ENCODE results near the gene LARP6.
"Not testable (repeated sequence)": the region's sequence is repeated elsewhere in the genome, so short reads cannot be mapped to it uniquely, and the experiment has no call there.

The LARP6 gene

GRCh38 chr15:70858614-70859321 is 4.8 kb upstream of the LARP6 start:
- H3K18ac ChIP-seq (ENCODE audit: low read length); H2BK5ac ChIP-seq (ENCODE audit: low read length); H3K36me3 ChIP-seq (replicated peaks in 1 of 2; ENCODE audit: control insufficient read depth in 2 of 2, insufficient read depth in 2 of 2, low read length in 2 of 2); H2BK120ac ChIP-seq (ENCODE audit: low read depth, low read length); DNase-seq (ENCODE audit: low spot score); H3K4me1 ChIP-seq (ENCODE audit: control insufficient read depth in 2 of 2, insufficient read depth in 1 of 2, low read depth in 1 of 2, low read length in 2 of 2); H3K9me3 ChIP-seq (replicated peaks in 1 of 2; ENCODE audit: control insufficient read depth in 2 of 2, insufficient read depth in 1 of 2, low read depth in 1 of 2, low read length in 2 of 2); H2AFZ ChIP-seq (ENCODE audit: low read length); H3K23ac ChIP-seq (ENCODE audit: low read depth, low read length, poor library complexity); H2BK12ac ChIP-seq (ENCODE audit: low read length); H3K9ac ChIP-seq (ENCODE audit: low read depth, low read length, poor library complexity); H3K14ac ChIP-seq (ENCODE audit: low read length); H3K4me2 ChIP-seq (ENCODE audit: insufficient read depth, low read length, poor library complexity, severe bottlenecking); H3K27ac ChIP-seq (replicated peaks; ENCODE audit: low read length); H3K79me1 ChIP-seq (ENCODE audit: low read depth, low read length); H4K8ac ChIP-seq (ENCODE audit: low read depth, low read length); H2AK5ac ChIP-seq (ENCODE audit: low read depth, low read length); H3K4ac ChIP-seq (ENCODE audit: low read length); H4K91ac ChIP-seq (ENCODE audit: low read depth, low read length, poor library complexity); H3K4me3 ChIP-seq (ENCODE audit: low read length in 2 of 2); H2BK15ac ChIP-seq (ENCODE audit: low read length): not testable (repeated sequence)
- H3K27me3 ChIP-seq (ENCODE audit: control insufficient read depth in 3 of 3, insufficient read depth in 3 of 3, low read depth in 1 of 3, low read length in 3 of 3), result peaks cover 0 to 19% (median 0%) of the 10 kb centered on the region in 3 experiments
- WGBS, 2 donors (ENCODE audit: extremely low coverage in 2 of 2, insufficient read length in 2 of 2, insufficient replicate concordance in 1 of 2), result no CpG with 5 or more reads among the region's 9 CpGs

- H2BK120ac ChIP-seq (ENCODE audit: low read depth, low read length), result no peak overlapping the region
- H3K9me3 ChIP-seq (replicated peaks in 1 of 2; ENCODE audit: control insufficient read depth in 2 of 2, insufficient read depth in 1 of 2, low read depth in 1 of 2, low read length in 2 of 2), result no peaks in the 10 kb centered on the region
- H4K8ac ChIP-seq (ENCODE audit: low read depth, low read length), result no peak overlapping the region
- no peak overlapping the region for H3K14ac ChIP-seq (ENCODE audit: low read length)
- no peak overlapping the region for H3K4me3 ChIP-seq (ENCODE audit: low read length in 2 of 2)
- no peak overlapping the region for H3K4ac ChIP-seq (ENCODE audit: low read length)
- no peak overlapping the region for H3K9ac ChIP-seq (ENCODE audit: low read depth, low read length, poor library complexity)
- H3K79me1 ChIP-seq (ENCODE audit: low read depth, low read length), result no peaks in the 10 kb centered on the region
- no peak overlapping the region for H2AK5ac ChIP-seq (ENCODE audit: low read depth, low read length)
- H3K27me3 ChIP-seq (ENCODE audit: control insufficient read depth in 3 of 3, insufficient read depth in 3 of 3, low read depth in 1 of 3, low read length in 3 of 3), result peaks cover 0 to 19% (median 0%) of the 10 kb centered on the region in 3 experiments
- no peak overlapping the region for H3K18ac ChIP-seq (ENCODE audit: low read length)
- no peak for DNase-seq (ENCODE audit: low spot score)
- H3K27ac ChIP-seq (replicated peaks; ENCODE audit: low read length), result no peak overlapping the region
- H2BK15ac ChIP-seq (ENCODE audit: low read length), result no peak overlapping the region
- H3K4me2 ChIP-seq (ENCODE audit: insufficient read depth, low read length, poor library complexity, severe bottlenecking), result no peak overlapping the region
- no peak overlapping the region for H2AFZ ChIP-seq (ENCODE audit: low read length)
- H2BK5ac ChIP-seq (ENCODE audit: low read length), result no peak overlapping the region
- no CpG with 5 or more reads among the region's 3 CpGs for WGBS, 2 donors (ENCODE audit: extremely low coverage in 2 of 2, insufficient read length in 2 of 2, insufficient replicate concordance in 1 of 2)
- H4K91ac ChIP-seq (ENCODE audit: low read depth, low read length, poor library complexity), result no peak overlapping the region
- H3K4me1 ChIP-seq (ENCODE audit: control insufficient read depth in 2 of 2, insufficient read depth in 1 of 2, low read depth in 1 of 2, low read length in 2 of 2), result peaks cover 0 to 2% of the 10 kb centered on the region in 2 donors
- H2BK12ac ChIP-seq (ENCODE audit: low read length), result no peak overlapping the region
- no peaks in the 10 kb centered on the region for H3K36me3 ChIP-seq (replicated peaks in 1 of 2; ENCODE audit: control insufficient read depth in 2 of 2, insufficient read depth in 2 of 2, low read length in 2 of 2)
- no peak overlapping the region for H3K23ac ChIP-seq (ENCODE audit: low read depth, low read length, poor library complexity)
Observed at GRCh38 chr15:70857562-70858285, 3.8 kb upstream of the LARP6 start.

GRCh38 chr15:70856884-70857561 is 3.1 kb upstream of the LARP6 start:
- Histone ChIP-seq H3K4ac (ENCODE audit: low read length) (no peak overlapping the region), H4K8ac (ENCODE audit: low read depth, low read length) (no peak overlapping the region), H2BK5ac (ENCODE audit: low read length) (no peak overlapping the region), H3K23ac (ENCODE audit: low read depth, low read length, poor library complexity) (no peak overlapping the region), H3K4me1 (ENCODE audit: control insufficient read depth in 2 of 2, insufficient read depth in 1 of 2, low read depth in 1 of 2, low read length in 2 of 2) (peaks cover 0 to 2% of the 10 kb centered on the region in 2 donors), H3K4me3 (ENCODE audit: low read length in 2 of 2) (no peak overlapping the region), H2AK5ac (ENCODE audit: low read depth, low read length) (no peak overlapping the region), H3K27ac (replicated peaks; ENCODE audit: low read length) (no peak overlapping the region), H2BK12ac (ENCODE audit: low read length) (no peak overlapping the region), H3K79me1 (ENCODE audit: low read depth, low read length) (no peaks in the 10 kb centered on the region), H3K14ac (ENCODE audit: low read length) (no peak overlapping the region), H2AFZ (ENCODE audit: low read length) (no peak overlapping the region), H3K18ac (ENCODE audit: low read length) (no peak overlapping the region), H3K9me3 (replicated peaks in 1 of 2; ENCODE audit: control insufficient read depth in 2 of 2, insufficient read depth in 1 of 2, low read depth in 1 of 2, low read length in 2 of 2) (no peaks in the 10 kb centered on the region), H4K91ac (ENCODE audit: low read depth, low read length, poor library complexity) (no peak overlapping the region), H3K36me3 (replicated peaks in 1 of 2; ENCODE audit: control insufficient read depth in 2 of 2, insufficient read depth in 2 of 2, low read length in 2 of 2) (no peaks in the 10 kb centered on the region), H2BK120ac (ENCODE audit: low read depth, low read length) (no peak overlapping the region), H3K9ac (ENCODE audit: low read depth, low read length, poor library complexity) (no peak overlapping the region), H3K27me3 (ENCODE audit: control insufficient read depth in 3 of 3, insufficient read depth in 3 of 3, low read depth in 1 of 3, low read length in 3 of 3) (peaks cover 0 to 19% (median 0%) of the 10 kb centered on the region in 3 experiments), H3K4me2 (ENCODE audit: insufficient read depth, low read length, poor library complexity, severe bottlenecking) (no peak overlapping the region), H2BK15ac (ENCODE audit: low read length) (no peak overlapping the region)
- no peak for DNase-seq (ENCODE audit: low spot score)
- WGBS, 2 donors (ENCODE audit: extremely low coverage in 2 of 2, insufficient read length in 2 of 2, insufficient replicate concordance in 1 of 2), result no CpG with 5 or more reads among the region's 5 CpGs

All from neuronal stem cell (in vitro differentiated cells).